Activated CD8-positive, alpha-beta memory T cell treated with anti-CD3 and anti-CD28 coated beads for 36 hours (primary cell): ENCODE measurements around the gene OR11G2. TPM values are rescaled to one million over a fixed set of nuclear protein-coding genes. Genes with fewer than 3 reads are reported as not detected.
"Not testable (repeated sequence)": the region's sequence is repeated elsewhere in the genome, so short reads cannot be mapped to it uniquely, and the experiment has no call there.

Experiments
- CTCF ChIA-PET: fragments of 350-600 bp; sonication (Branson Sonifier 250); formaldehyde crosslinking; loops from one replicate; lab custom pipeline; 2021; ENCODE audit warnings: antibody characterized with exemption; lab: Charles Lee
- POLR2A ChIA-PET: fragments of 350-600 bp; sonication (Branson Sonifier 250); formaldehyde crosslinking; loops from one replicate; lab custom pipeline; 2021; ENCODE audit warnings: antibody characterized with exemption; lab: Charles Lee
- total RNA-seq, 2 experiments: library from RNA; stranded (reverse); gene quantifications; one replicate each; pipeline ENCODE4 v1.2.3, GENCODE V29; 2021

The OR11G2 gene
- total RNA-seq, 2 experiments from 2014 or later = not detected

- CTCF ChIA-PET = no interaction called here
- POLR2A ChIA-PET = no interaction called here
Observed at GRCh38 chr14:20215196-20215595, 24.5 kb downstream of the OR11G2 start.

DNA sequence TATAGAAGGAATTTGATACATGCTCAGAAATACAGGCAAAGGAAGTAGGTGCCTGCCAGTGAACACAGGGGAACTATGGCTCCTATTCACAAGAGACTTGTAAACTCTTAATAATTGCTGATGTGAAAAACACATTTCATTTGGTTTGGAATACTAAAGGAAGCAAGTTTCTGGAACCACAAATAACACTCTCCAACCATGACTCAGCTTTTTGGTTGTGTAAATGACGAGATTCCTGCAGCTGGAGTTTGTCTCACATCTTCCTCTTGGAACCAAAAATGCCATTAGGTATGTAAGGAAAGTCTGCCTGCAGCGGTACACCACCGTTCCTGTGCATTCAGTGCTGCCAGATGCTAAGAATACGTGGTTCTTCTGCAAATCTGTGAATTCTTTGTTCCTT, 28.3 kb downstream of the OR11G2 start:
- ChIA-PET CTCF (no interaction called here), POLR2A (no interaction called here)

- ChIA-PET CTCF (no interaction called here), POLR2A (no interaction called here)
Observed at GRCh38 chr14:20223410-20223809, 32.7 kb downstream of the OR11G2 start, which contains the start of gene OR11H6. TSS of gene OR11H6 (plus strand) at chr14:20223710. CDS start at chr14:20223710, 0 bp downstream.

GRCh38 chr14:20228681-20229080, 38.0 kb downstream of the OR11G2 start, which contains the start of gene OR11H7:
TSS of gene OR11H7 (plus strand) at chr14:20228981.
- ChIA-PET POLR2A (no interaction called here), CTCF (no interaction called here)

GRCh38 chr14:20235415-20235814, 44.7 kb downstream of the OR11G2 start:
- POLR2A ChIA-PET, CTCF ChIA-PET: not testable (repeated sequence)

DNA sequence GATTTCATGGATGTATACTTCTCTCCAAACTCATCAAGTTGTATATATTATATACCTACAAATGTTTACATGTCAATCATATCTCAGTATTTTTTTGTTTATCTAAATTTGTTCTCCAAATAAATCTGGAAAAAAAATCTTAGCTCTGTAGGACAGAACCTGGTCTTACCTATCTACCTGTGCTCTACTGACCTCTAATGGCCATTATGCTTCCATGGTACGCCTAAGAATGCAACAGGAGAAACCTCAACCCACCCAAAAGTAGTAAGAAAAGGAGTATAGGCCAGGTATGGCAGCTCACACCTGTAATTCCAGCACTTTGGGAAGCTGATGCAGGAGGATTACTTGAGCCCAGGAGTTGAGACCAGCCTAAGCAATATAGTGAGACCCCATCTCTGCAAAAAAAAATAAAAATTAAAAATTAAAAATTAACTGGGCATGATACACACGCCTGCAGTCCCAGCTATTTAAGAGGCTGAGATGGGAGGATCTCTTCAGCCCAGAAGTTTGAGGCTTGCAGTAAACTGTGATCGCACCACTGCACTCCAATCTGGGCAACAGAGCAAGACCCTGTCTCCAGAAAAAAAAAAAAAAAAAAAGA, 57.0 kb downstream of the OR11G2 start:
- POLR2A ChIA-PET = no interaction called here
- CTCF ChIA-PET = no interaction called here

Other genes with a start within 250 kb of the OR11G2 start
- not detected for gene OR4K15, start 215.3 kb upstream of the OR11G2 start, total RNA-seq
- gene OR4Q2, start 188.7 kb upstream of the OR11G2 start, total RNA-seq = not detected
- not detected for gene OR4K14, start 171.6 kb upstream of the OR11G2 start, total RNA-seq
- not detected for gene OR4K13, start 154.9 kb upstream of the OR11G2 start, total RNA-seq
- gene OR4L1, start 130.9 kb upstream of the OR11G2 start, total RNA-seq = not detected
- gene OR4K17, start 80.2 kb upstream of the OR11G2 start, total RNA-seq = not detected
- gene OR4N5, start 52.1 kb upstream of the OR11G2 start, total RNA-seq = not detected
- gene OR11H6, start 32.8 kb downstream of the OR11G2 start, total RNA-seq = not detected
- not detected for gene OR11H7, start 38.1 kb downstream of the OR11G2 start, total RNA-seq
- not detected for gene OR11H4, start 48.4 kb downstream of the OR11G2 start, total RNA-seq
- gene TTC5, start 115.1 kb downstream of the OR11G2 start, total RNA-seq = 10 to 100 TPM; 32.4 to 34.2 TPM
- 10 to 100 TPM; 55.9 to 63.7 TPM for gene CCNB1IP1, start 142.4 kb downstream of the OR11G2 start, total RNA-seq
- 10 to 100 TPM; 40.7 to 40.9 TPM for gene PARP2, start 152.7 kb downstream of the OR11G2 start, total RNA-seq
- 10 to 100 TPM; 29.9 to 31.6 TPM for gene TEP1, start 222.6 kb downstream of the OR11G2 start, total RNA-seq
- gene KLHL33, start 245.3 kb downstream of the OR11G2 start, total RNA-seq = under 1 TPM; 0.06 to 0.11 TPM